ENCODE measurements around the gene GTF3C5. TPM values are rescaled to one million over a fixed set of nuclear protein-coding genes. Genes with fewer than 3 reads are reported as not detected.
"Not testable (repeated sequence)": the region's sequence is repeated elsewhere in the genome, so short reads cannot be mapped to it uniquely, and the experiment has no call there.

The GTF3C5 gene
- 69.7 TPM for polyA plus RNA-seq (ENCODE audit: insufficient read length)
- long read RNA-seq, donor 1, transcript GTF3C5-210 (3 exons, 696 nt), result minor isoform, 6 of 56 reads
- long read RNA-seq, donor 1, transcript GTF3C5-202 (11 exons, 2,406 nt), result major isoform, 12 of 56 reads
- long read RNA-seq, donor 1, partial matches to known transcripts, result 35 of 56 reads
- long read RNA-seq, donor 1, other reads (novel, unspliced or antisense), result 0 of 56 reads
- long read RNA-seq, donor 2, transcript GTF3C5-202 (11 exons, 2,406 nt), result major isoform, 15 of 19 reads
- long read RNA-seq, donor 2, partial matches to known transcripts, result 0 of 19 reads
- long read RNA-seq, donor 2, other reads (novel, unspliced or antisense), result 0 of 19 reads
- long read RNA-seq, donor 3, transcript GTF3C5-202 (11 exons, 2,406 nt), result major isoform, 11 of 13 reads
- long read RNA-seq, donor 3, partial matches to known transcripts, result 0 of 13 reads
- long read RNA-seq, donor 3, other reads (novel, unspliced or antisense), result 0 of 13 reads
- long read RNA-seq, donor 4, partial matches to known transcripts, result 0 of 1 reads
- long read RNA-seq, donor 4, other reads (novel, unspliced or antisense), result 0 of 1 reads
- long read RNA-seq, donor 5, transcript GTF3C5-202 (11 exons, 2,406 nt), result major isoform, 15 of 23 reads
- long read RNA-seq, donor 5, partial matches to known transcripts, result 0 of 23 reads
- long read RNA-seq, donor 5, other reads (novel, unspliced or antisense), result 0 of 23 reads
- long read RNA-seq, donor 6, transcript GTF3C5-210 (3 exons, 696 nt), result major isoform, 9 of 48 reads
- long read RNA-seq, donor 6, transcript GTF3C5-202 (11 exons, 2,406 nt), result major isoform, 9 of 48 reads
- long read RNA-seq, donor 6, partial matches to known transcripts, result 30 of 48 reads
- long read RNA-seq, donor 6, other reads (novel, unspliced or antisense), result 0 of 48 reads
- long read RNA-seq, donor 7, transcript GTF3C5-210 (3 exons, 696 nt), result minor isoform, 7 of 57 reads
- long read RNA-seq, donor 7, transcript GTF3C5-202 (11 exons, 2,406 nt), result major isoform, 18 of 57 reads
- long read RNA-seq, donor 7, partial matches to known transcripts, result 30 of 57 reads
- long read RNA-seq, donor 7, other reads (novel, unspliced or antisense), result 0 of 57 reads
- long read RNA-seq, donor 8, transcript GTF3C5-202 (11 exons, 2,406 nt), result major isoform, 6 of 20 reads
- long read RNA-seq, donor 8, partial matches to known transcripts, result 11 of 20 reads
- long read RNA-seq, donor 8, other reads (novel, unspliced or antisense), result 0 of 20 reads

- peak; percentile 99 for DNase-seq
Measured at GRCh38 chr9:133030317-133031129, at the start of gene GTF3C5. Gene GTF3C5, plus strand, starts transcription at chr9:133030997. Its CDS starts 15 bp downstream, at chr9:133031012.

GRCh38 chr9:132982458-132982857 lies 48.3 kb upstream of the GTF3C5 start:
- DNase-seq, result no peak

GRCh38 chr9:132983491-132984201 lies 47.2 kb upstream of the GTF3C5 start:
- DNase-seq, result no peak

- no peak for DNase-seq
Measured at GRCh38 chr9:132984202-132985070, 46.4 kb upstream of the GTF3C5 start.

- DNase-seq, result no peak
Measured at GRCh38 chr9:132985071-132985350, 45.8 kb upstream of the GTF3C5 start.

- no peak for DNase-seq
Measured at GRCh38 chr9:132985489-132985888, 45.3 kb upstream of the GTF3C5 start.

GRCh38 chr9:132986114-132986513 lies 44.7 kb upstream of the GTF3C5 start:
- no peak for DNase-seq

GRCh38 chr9:132986640-132987620 lies 43.9 kb upstream of the GTF3C5 start:
- DNase-seq, result no peak

GRCh38 chr9:132988244-132989013 lies 42.4 kb upstream of the GTF3C5 start:
- DNase-seq, result no peak

GRCh38 chr9:132989014-132989310 lies 41.8 kb upstream of the GTF3C5 start:
- no peak for DNase-seq

- DNase-seq, result no peak
Measured at GRCh38 chr9:132989414-132989996, 41.3 kb upstream of the GTF3C5 start.

GRCh38 chr9:132989998-132990557 lies 40.7 kb upstream of the GTF3C5 start:
- not testable (repeated sequence) for DNase-seq

GRCh38 chr9:132990781-132991180 lies 40.0 kb upstream of the GTF3C5 start:
- DNase-seq, result no peak

- no peak for DNase-seq
Measured at GRCh38 chr9:132991351-132992300, 39.2 kb upstream of the GTF3C5 start.

- no peak for DNase-seq
Measured at GRCh38 chr9:132993511-132993939, 37.3 kb upstream of the GTF3C5 start.
